ENCODE results near the gene SIGLEC7.

- TF ChIP-seq POLR2A (IDR thresholded peaks at IDR 0.05; ENCODE audit: low read depth, low read length), result no peak
- no peak for TF ChIP-seq TAF1 (IDR thresholded peaks at IDR 0.05; ENCODE audit: low read depth, low read length)
- TF ChIP-seq POLR2AphosphoS5 (IDR thresholded peaks at IDR 0.05; ENCODE audit: low read depth, low read length), result no peak
These were observed 22.5 kb upstream of the SIGLEC7 start for GRCh38 chr19:51119611-51120010.
